ENCODE measurements around the gene GSTCD.

The GSTCD gene

GRCh38 chr4:105896461-105896942 is 187.9 kb downstream of the GSTCD start:
- no peak for DNase-seq
